Chondrocyte (in vitro differentiated cells): ENCODE measurements around the gene WIPI1. TPM values are rescaled to one million over a fixed set of nuclear protein-coding genes. Genes with fewer than 3 reads are reported as not detected.
A peak's percentile ranks its signal among the peaks of the same experiment; 100 is the strongest.

Experiments
- DNase-seq: peaks from one replicate; pipeline ENCODE4 v3.0.0; 2021; ENCODE audit warnings: mixed read lengths, low spot score
- H3K27ac Mint-ChIP-seq: one replicate; pipeline ENCODE4 v1.8.0; 2021; ENCODE audit warnings: mild to moderate bottlenecking, moderate library complexity, mixed read lengths; ENCODE audit not compliant: unreplicated experiment
- H3K27me3 Mint-ChIP-seq: 2 replicates; pipeline ENCODE4 v1.8.0; 2021; ENCODE audit warnings: low read depth, mixed read lengths
- H3K36me3 Mint-ChIP-seq: 2 replicates; pipeline ENCODE4 v1.8.0; 2021; ENCODE audit warnings: low read depth, mixed read lengths
- H3K4me1 Mint-ChIP-seq: 2 replicates; pipeline ENCODE4 v1.8.0; 2021; ENCODE audit warnings: low read depth, mild to moderate bottlenecking, mixed read lengths
- H3K4me3 Mint-ChIP-seq: one replicate; pipeline ENCODE4 v1.8.0; 2021; ENCODE audit warnings: mild to moderate bottlenecking, moderate library complexity, mixed read lengths; ENCODE audit not compliant: unreplicated experiment
- H3K9me3 Mint-ChIP-seq: 2 replicates; pipeline ENCODE4 v1.8.0; 2021; ENCODE audit warnings: low read depth, mixed read lengths
- total RNA-seq: library from RNA; stranded (reverse); gene quantifications from 3 replicates; pipeline ENCODE4 v1.2.1, GENCODE V29; 2021
- TF ChIP-seq, protein P1 (sequence below): fragments of 200-600 bp; sonication (generic); IDR thresholded peaks from 2 replicates; pipeline ENCODE4 v1.5.0; 2021; ENCODE audit warnings: antibody characterized with exemption, mild to moderate bottlenecking, moderate library complexity

The WIPI1 gene
- total RNA-seq, 1 donor from 2014 or later = 119 TPM

DNA sequence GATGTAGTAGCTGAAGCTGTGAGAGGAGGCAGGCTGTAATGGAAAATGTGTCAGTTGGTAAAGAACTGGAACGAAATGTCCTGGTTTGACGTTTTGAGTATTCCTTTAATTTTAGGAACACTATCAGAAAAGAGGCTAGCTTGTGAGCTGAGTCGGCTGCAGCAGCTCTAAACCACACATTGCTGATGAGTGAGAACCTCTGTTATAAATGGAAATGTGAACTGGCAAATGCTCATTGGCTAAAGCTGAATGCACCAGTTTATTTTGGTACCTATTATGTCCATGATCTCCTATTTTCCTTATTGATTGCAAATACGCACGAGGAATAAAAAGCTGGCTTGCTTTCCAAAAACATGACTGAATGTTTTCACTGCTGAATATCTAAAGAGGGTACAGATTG is 11.0 kb upstream of the WIPI1 start:
- Mint-ChIP-seq H3K27me3 (no peaks in the 10 kb centered on the region), H3K9me3 (peaks cover 5% of the 10 kb centered on the region), H3K4me1 (peaks cover 29% of the 10 kb centered on the region), H3K4me3 (peak overlapping the region; percentile 29), H3K27ac (peak overlapping the region; percentile 86), H3K36me3 (no peaks in the 10 kb centered on the region)
- TF ChIP-seq, protein P1, sequence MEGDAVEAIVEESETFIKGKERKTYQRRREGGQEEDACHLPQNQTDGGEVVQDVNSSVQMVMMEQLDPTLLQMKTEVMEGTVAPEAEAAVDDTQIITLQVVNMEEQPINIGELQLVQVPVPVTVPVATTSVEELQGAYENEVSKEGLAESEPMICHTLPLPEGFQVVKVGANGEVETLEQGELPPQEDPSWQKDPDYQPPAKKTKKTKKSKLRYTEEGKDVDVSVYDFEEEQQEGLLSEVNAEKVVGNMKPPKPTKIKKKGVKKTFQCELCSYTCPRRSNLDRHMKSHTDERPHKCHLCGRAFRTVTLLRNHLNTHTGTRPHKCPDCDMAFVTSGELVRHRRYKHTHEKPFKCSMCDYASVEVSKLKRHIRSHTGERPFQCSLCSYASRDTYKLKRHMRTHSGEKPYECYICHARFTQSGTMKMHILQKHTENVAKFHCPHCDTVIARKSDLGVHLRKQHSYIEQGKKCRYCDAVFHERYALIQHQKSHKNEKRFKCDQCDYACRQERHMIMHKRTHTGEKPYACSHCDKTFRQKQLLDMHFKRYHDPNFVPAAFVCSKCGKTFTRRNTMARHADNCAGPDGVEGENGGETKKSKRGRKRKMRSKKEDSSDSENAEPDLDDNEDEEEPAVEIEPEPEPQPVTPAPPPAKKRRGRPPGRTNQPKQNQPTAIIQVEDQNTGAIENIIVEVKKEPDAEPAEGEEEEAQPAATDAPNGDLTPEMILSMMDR = no peak
- no peak for DNase-seq

DNA sequence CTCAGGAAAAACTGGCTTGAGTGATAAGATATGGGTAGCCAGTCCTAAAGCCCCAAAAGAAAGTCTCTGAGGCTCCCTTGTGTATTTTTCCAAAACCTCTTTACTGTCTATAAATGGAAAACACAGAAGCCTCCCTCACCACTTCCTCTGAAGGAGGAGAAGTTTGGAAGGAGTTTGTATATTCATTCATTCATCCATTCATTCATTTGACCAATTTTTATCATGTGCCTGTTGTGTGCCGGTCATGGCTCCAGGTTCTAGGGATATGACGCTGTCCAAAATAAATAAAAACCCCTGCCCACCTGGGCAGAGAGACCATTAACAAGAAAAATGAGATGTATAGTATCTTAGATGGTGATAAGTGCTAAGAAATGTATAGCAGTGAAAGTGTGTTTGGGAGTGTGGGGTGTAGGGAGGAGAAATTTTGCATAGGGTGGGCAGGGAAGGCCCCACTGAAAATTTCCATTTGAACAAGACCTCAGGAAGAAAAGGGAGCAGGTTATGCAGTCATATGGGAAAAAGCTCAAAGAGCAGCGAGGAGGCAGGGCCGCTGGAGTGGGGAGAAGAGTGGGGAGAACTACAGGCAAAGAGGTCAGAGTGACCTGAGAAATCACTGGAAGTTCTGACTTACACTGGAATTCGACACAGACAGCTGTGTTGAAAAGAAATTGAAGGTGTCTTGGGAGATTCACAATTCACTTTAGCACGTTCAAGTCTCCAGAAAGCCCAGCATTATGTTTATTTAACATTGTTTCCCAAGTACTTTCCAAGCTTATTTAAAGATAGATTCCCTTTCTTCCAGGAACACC is 6.1 kb upstream of the WIPI1 start:
- Mint-ChIP-seq H3K4me3 (no peak overlapping the region), H3K36me3 (no peaks in the 10 kb centered on the region), H3K9me3 (no peaks in the 10 kb centered on the region), H3K4me1 (peaks cover 28% of the 10 kb centered on the region), H3K27me3 (no peaks in the 10 kb centered on the region), H3K27ac (no peak overlapping the region)
- TF ChIP-seq, protein P1 = peak; percentile 59
- DNase-seq = no peak

DNA sequence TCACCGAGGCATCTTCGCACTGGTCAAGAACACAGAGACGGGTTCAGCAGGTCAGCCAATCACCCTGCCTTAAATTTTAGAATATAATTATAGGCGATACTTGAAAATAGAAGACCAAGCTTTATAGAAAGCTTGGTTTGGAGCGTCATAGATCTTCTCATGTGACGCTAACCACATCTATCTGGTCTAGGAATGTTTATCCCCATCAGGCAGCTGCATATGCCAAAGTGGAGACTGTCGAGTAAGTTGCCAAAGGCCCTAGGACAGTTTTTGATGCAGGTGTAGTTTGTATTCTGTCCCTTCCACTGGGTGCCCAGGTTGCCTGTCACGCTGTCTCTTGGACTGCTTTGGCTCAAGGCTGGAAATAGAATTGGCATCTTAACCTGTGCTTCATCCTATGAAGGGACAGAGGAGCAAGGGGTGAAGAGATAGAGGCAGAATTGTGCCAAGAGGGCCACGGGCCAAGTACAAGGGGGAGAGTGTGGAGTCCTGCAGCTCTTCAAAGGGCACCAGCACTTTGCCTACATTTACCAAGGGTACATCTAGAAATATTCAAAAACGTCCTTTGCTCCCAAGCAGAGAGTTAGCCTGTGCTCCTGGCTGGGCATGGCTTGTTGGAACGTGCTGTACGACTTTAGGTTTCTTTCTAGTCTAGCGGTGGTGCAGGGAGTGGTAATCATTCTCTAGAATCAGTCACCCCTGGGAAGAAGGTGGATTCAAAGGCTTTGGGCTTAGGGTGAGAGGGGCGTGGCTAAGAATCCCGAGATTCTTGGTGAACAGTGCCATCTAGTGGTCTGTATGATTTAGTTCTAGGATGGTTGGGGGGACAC is 5.3 kb upstream of the WIPI1 start:
- H3K27ac Mint-ChIP-seq = no peak overlapping the region
- no peak overlapping the region for H3K4me3 Mint-ChIP-seq
- no peaks in the 10 kb centered on the region for H3K27me3 Mint-ChIP-seq
- no peak for DNase-seq
- H3K4me1 Mint-ChIP-seq = peaks cover 26% of the 10 kb centered on the region
- H3K36me3 Mint-ChIP-seq = no peaks in the 10 kb centered on the region
- TF ChIP-seq, protein P1 = peak; percentile 89
- H3K9me3 Mint-ChIP-seq = no peaks in the 10 kb centered on the region

DNA sequence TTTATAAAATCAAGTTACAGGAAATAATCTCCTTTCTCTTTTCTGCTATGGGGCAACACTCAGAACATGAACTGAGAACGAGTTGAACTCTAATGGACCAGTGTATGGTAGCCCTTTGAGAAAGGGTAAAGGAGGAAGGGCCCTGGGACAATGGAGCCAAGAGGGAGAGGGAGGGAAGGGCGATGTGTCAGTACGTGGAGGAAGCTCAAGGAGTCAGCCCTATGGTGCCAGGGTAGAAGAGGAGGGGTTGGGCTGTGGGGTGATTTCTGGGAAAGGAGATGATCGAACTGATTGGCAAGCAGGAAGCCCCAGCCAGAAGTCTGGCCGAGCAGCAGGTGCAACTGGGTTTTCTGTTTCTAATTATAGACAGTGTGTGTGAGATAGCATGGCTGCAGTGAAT is 4.3 kb upstream of the WIPI1 start:
- no peak overlapping the region for H3K4me3 Mint-ChIP-seq
- TF ChIP-seq, protein P1 = no peak
- no peak for DNase-seq
- peaks cover 22% of the 10 kb centered on the region for H3K4me1 Mint-ChIP-seq
- H3K9me3 Mint-ChIP-seq = no peaks in the 10 kb centered on the region
- no peaks in the 10 kb centered on the region for H3K36me3 Mint-ChIP-seq
- H3K27me3 Mint-ChIP-seq = no peaks in the 10 kb centered on the region
- H3K27ac Mint-ChIP-seq = peak overlapping the region; percentile 45

DNA sequence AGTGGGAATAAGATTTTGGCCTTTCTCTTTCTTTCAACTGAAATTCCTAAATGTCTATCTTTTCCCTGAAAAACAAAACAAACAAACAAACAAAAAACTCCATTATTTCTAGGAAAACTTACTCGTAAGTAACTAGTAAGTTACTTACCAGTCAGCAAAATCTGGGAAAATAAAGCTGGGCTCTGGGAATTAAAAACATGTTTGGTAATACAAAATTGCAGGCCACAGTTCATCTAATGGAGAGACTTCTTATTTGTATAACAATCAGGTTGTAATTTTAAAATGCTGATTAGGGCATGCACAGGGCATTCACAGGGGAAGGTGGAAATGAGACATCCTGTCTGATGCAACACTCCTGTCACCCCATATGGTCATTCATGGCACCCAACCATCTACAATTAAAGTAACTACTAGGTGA is 3.8 kb upstream of the WIPI1 start:
- no peaks in the 10 kb centered on the region for H3K27me3 Mint-ChIP-seq
- no peak overlapping the region for H3K27ac Mint-ChIP-seq
- H3K4me1 Mint-ChIP-seq = peaks cover 23% of the 10 kb centered on the region
- H3K36me3 Mint-ChIP-seq = no peaks in the 10 kb centered on the region
- TF ChIP-seq, protein P1 = no peak
- no peak for DNase-seq
- no peaks in the 10 kb centered on the region for H3K9me3 Mint-ChIP-seq
- H3K4me3 Mint-ChIP-seq = no peak overlapping the region
